Measurements from ENCODE around the gene FAM219B. TPM values are rescaled to one million over a fixed set of nuclear protein-coding genes. Genes with fewer than 3 reads are reported as not detected.
"Not testable (repeated sequence)": the region's sequence is repeated elsewhere in the genome, so short reads cannot be mapped to it uniquely, and the experiment has no call there.

The FAM219B gene
- total RNA-seq, 1 experiment from 2014 or later, result 41.8 TPM

DNA sequence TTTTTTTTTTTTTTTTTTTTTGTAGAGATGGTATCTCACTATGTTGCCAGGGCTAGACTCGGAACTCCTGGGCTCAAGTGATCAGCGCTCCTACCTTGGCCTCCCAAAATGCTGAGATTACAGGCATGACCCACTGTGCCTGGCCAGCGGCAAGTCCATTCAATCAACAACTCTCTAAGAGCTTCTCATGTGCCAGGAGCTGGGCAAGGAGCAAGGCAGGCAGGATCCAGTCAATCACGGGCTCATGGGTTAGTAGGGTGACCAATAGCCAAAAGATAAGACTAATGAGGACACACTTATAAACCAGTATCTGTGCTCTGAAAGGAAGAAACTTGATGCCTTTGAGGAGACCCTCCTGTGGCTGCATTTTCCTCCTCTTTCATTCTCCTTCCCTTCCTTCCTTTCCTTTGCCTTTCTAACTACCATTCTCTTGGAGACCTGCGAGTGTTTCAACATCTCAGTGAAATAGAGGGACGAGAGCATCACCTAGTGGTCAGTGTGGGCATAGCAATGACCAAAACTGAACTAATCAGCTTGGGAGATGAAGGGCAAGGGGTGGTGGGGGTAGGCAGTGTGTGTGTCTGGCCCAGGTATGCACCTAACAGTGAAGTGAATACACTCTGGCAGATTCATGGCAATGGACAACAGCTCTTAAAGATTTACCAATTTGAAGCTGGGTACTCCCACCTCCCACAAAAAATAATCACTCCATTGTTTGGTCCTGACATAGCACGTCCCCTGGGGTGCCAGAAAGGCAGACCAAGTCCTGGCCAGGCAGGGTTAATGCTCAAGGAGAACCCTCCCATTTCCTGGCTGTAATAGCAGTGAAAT lies 43.6 kb upstream of the FAM219B start:
- Histone ChIP-seq H3K9me2 (ENCODE audit: insufficient read depth) (no peaks in the 10 kb centered on the region), H3K4me2 (no peak overlapping the region), H3K4me3 (no peak overlapping the region), H2AFZ (no peak overlapping the region), H3K79me2 (ENCODE audit: low read depth) (peaks cover 18% of the 10 kb centered on the region), H3K9me3 (ENCODE audit: insufficient read depth, low read depth) (no peaks in the 10 kb centered on the region), H3F3A (ENCODE audit: insufficient read depth, low read depth) (peaks cover 32% of the 10 kb centered on the region), H3K36me3 (ENCODE audit: low read depth) (no peaks in the 10 kb centered on the region), H3K27ac (no peak overlapping the region), H4K20me1 (ENCODE audit: insufficient read depth) (peaks cover 18% of the 10 kb centered on the region), H3K4me1 (replicated peaks; ENCODE audit: insufficient read depth) (peaks cover 23% of the 10 kb centered on the region), H3K27me3 (ENCODE audit: insufficient read depth, low read depth) (no peaks in the 10 kb centered on the region)
- no TSS peak for BruUV-seq (replicated peaks)
- TF ChIP-seq EZH2 (IDR thresholded peaks at IDR 0.05; ENCODE audit: low read depth), result no peak
- TF ChIP-seq, protein P1, sequence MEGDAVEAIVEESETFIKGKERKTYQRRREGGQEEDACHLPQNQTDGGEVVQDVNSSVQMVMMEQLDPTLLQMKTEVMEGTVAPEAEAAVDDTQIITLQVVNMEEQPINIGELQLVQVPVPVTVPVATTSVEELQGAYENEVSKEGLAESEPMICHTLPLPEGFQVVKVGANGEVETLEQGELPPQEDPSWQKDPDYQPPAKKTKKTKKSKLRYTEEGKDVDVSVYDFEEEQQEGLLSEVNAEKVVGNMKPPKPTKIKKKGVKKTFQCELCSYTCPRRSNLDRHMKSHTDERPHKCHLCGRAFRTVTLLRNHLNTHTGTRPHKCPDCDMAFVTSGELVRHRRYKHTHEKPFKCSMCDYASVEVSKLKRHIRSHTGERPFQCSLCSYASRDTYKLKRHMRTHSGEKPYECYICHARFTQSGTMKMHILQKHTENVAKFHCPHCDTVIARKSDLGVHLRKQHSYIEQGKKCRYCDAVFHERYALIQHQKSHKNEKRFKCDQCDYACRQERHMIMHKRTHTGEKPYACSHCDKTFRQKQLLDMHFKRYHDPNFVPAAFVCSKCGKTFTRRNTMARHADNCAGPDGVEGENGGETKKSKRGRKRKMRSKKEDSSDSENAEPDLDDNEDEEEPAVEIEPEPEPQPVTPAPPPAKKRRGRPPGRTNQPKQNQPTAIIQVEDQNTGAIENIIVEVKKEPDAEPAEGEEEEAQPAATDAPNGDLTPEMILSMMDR (conservative IDR thresholded peaks at IDR 0.05), result peak; percentile 99
- peak; percentile 67 to 75 for DNase-seq
- POLR2A ChIA-PET (ENCODE audit: unreplicated experiment), result interaction anchor here (0.5 kb wide), 2 partner anchors 44 to 358 kb away, joined by 4 to 5 read pairs; no protein-coding TSS in a partner anchor
- intact Hi-C loops (cut with micrococcal nuclease; ENCODE audit: unreplicated experiment), result loop anchor here (1.0 to 10.0 kb wide), 3 partner anchors 179 to 575 kb away; no protein-coding TSS in a partner anchor
- CTCF ChIA-PET, result interaction anchor here (0.6 to 1.9 kb wide), 10 partner anchors 38 to 329 kb away, joined by 3 to 11 read pairs (median 4); no protein-coding TSS in a partner anchor

GRCh38 chr15:74937590-74938371 lies 31.1 kb upstream of the FAM219B start, which contains the start of gene COX5A:
TSS of gene COX5A (minus strand) at chr15:74938073. CDS start at chr15:74938014, 59 bp downstream.
- Histone ChIP-seq H3K4me3 (peak within 1 kb of the TSS; percentile 90), H3K27me3 (ENCODE audit: insufficient read depth, low read depth) (no peaks in the 10 kb centered on the region), H2AFZ (peak within 1 kb of the TSS; percentile 89), H3K4me1 (replicated peaks; ENCODE audit: insufficient read depth) (peaks cover 14% of the 10 kb centered on the region), H3K36me3 (ENCODE audit: low read depth) (peaks cover 8% of the 10 kb centered on the region), H3K27ac (peak within 1 kb of the TSS; percentile 88), H3K79me2 (ENCODE audit: low read depth) (peaks cover 50% of the 10 kb centered on the region), H4K20me1 (ENCODE audit: insufficient read depth) (peaks cover 17% of the 10 kb centered on the region), H3K4me2 (peak within 1 kb of the TSS; percentile 77), H3F3A (ENCODE audit: insufficient read depth, low read depth) (peaks cover 27% of the 10 kb centered on the region; the same call in 1 of the 2 replicates), H3K9me3 (ENCODE audit: insufficient read depth, low read depth) (no peaks in the 10 kb centered on the region), H3K9me2 (ENCODE audit: insufficient read depth) (no peaks in the 10 kb centered on the region)
- TF ChIP-seq, protein P1 (conservative IDR thresholded peaks at IDR 0.05), result no peak
- no peak for TF ChIP-seq EZH2 (IDR thresholded peaks at IDR 0.05; ENCODE audit: low read depth)
- BruUV-seq (replicated peaks), result TSS peak; percentile 56
- intact Hi-C loops (cut with micrococcal nuclease; ENCODE audit: unreplicated experiment), result loop anchor here (2.0 to 5.0 kb wide), 2 partner anchors 31 to 265 kb away; partner anchors contain the start of genes C15orf39 and FAM219B
- peak; percentile 90 to 95 for DNase-seq
- ChIA-PET CTCF (interaction anchor here (0.6 kb wide), 1 partner anchor 46 kb away, joined by 4 read pairs; no protein-coding TSS in a partner anchor), POLR2A (ENCODE audit: unreplicated experiment) (interaction anchor here (0.6 to 0.9 kb wide), 4 partner anchors 30 to 886 kb away, joined by 3 to 8 read pairs (median 4); no protein-coding TSS in a partner anchor)

DNA sequence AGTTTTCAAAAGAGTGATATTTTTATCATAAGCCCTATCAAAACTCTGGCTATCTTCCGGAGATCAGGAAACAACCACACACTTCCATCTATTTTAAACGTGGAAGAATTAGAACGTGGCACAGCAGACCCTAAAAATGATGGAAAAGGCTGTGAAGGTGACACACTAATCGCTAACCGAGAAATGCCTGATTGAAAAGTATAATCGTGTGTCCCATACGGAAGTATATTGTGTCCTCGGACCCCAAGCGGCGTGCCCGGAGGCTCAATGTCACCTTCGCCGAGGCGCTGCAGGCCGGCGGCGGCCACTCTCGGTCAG lies 30.6 kb upstream of the FAM219B start:
- POLR2A ChIA-PET (ENCODE audit: unreplicated experiment), result no interaction called here
- peak overlapping the region; percentile 77 for H3K4me2 ChIP-seq
- CTCF ChIA-PET, result no interaction called here

GRCh38 chr15:74935193-74935592 lies 28.5 kb upstream of the FAM219B start:
- intact Hi-C loops (cut with micrococcal nuclease; ENCODE audit: unreplicated experiment), result loop anchor here (5.0 kb wide), 1 partner anchor 267 kb away; the partner anchor contains the start of gene C15orf39
- H3K27ac ChIP-seq; BruUV-seq (replicated peaks); H3K9me3 ChIP-seq (ENCODE audit: insufficient read depth, low read depth); CTCF ChIA-PET; POLR2A ChIA-PET (ENCODE audit: unreplicated experiment); H2AFZ ChIP-seq; H3K4me3 ChIP-seq; H3K36me3 ChIP-seq (ENCODE audit: low read depth); H3K9me2 ChIP-seq (ENCODE audit: insufficient read depth); H3K4me2 ChIP-seq; DNase-seq; H3K27me3 ChIP-seq (ENCODE audit: insufficient read depth, low read depth): not testable (repeated sequence)
- H4K20me1 ChIP-seq (ENCODE audit: insufficient read depth), result peaks cover 22% of the 10 kb centered on the region
- H3F3A ChIP-seq (ENCODE audit: insufficient read depth, low read depth), result peaks cover 30% of the 10 kb centered on the region; the same call in 1 of the 2 replicates
- H3K4me1 ChIP-seq (replicated peaks; ENCODE audit: insufficient read depth), result peaks cover 14% of the 10 kb centered on the region
- peaks cover 66% of the 10 kb centered on the region for H3K79me2 ChIP-seq (ENCODE audit: low read depth)

More for the DNA sequence above, 30.6 kb upstream of the FAM219B start:
- Histone ChIP-seq H3K4me3 (peak overlapping the region; percentile 90), H2AFZ (peak overlapping the region; percentile 88), H3K9me2 (ENCODE audit: insufficient read depth) (no peaks in the 10 kb centered on the region), H3K36me3 (ENCODE audit: low read depth) (peaks cover 8% of the 10 kb centered on the region), H3K79me2 (ENCODE audit: low read depth) (peaks cover 55% of the 10 kb centered on the region), H3K9me3 (ENCODE audit: insufficient read depth, low read depth) (no peaks in the 10 kb centered on the region), H3F3A (ENCODE audit: insufficient read depth, low read depth) (peaks cover 27% of the 10 kb centered on the region; the same call in 1 of the 2 replicates), H4K20me1 (ENCODE audit: insufficient read depth) (peaks cover 22% of the 10 kb centered on the region), H3K27ac (peak overlapping the region; percentile 88), H3K4me1 (replicated peaks; ENCODE audit: insufficient read depth) (peaks cover 14% of the 10 kb centered on the region), H3K27me3 (ENCODE audit: insufficient read depth, low read depth) (no peaks in the 10 kb centered on the region)
- no peak for DNase-seq
- BruUV-seq (replicated peaks), result no TSS peak
- intact Hi-C loops (cut with micrococcal nuclease; ENCODE audit: unreplicated experiment), result loop anchor here (5.0 kb wide), 1 partner anchor 265 kb away; the partner anchor contains the start of gene C15orf39
- TF ChIP-seq EZH2 (IDR thresholded peaks at IDR 0.05; ENCODE audit: low read depth), result no peak
- TF ChIP-seq, protein P1 (conservative IDR thresholded peaks at IDR 0.05), result no peak
